Muscle of back (tissue), 11 donors: ENCODE data around the gene TPM1. TPM values are rescaled to one million over a fixed set of nuclear protein-coding genes. Genes with fewer than 3 reads are reported as not detected.

Source experiments
- DNase-seq, 3 donors: peaks; one replicate each; pipeline versions ENCODE4 v3.0.0 to v3.0.0-alpha.2; 2013
- polyA plus RNA-seq, 10 donors: library from polyadenylated mRNA; unstranded; fragments of 120-200 nt; gene quantifications; one replicate each; pipeline ENCODE4 v1.2.1, GENCODE V29; 2013; ENCODE audit not compliant: insufficient read length in 10 of 10

The TPM1 gene
- polyA plus RNA-seq, 10 donors: 2,228 to 6,779 (median 5,546) TPM

DNA sequence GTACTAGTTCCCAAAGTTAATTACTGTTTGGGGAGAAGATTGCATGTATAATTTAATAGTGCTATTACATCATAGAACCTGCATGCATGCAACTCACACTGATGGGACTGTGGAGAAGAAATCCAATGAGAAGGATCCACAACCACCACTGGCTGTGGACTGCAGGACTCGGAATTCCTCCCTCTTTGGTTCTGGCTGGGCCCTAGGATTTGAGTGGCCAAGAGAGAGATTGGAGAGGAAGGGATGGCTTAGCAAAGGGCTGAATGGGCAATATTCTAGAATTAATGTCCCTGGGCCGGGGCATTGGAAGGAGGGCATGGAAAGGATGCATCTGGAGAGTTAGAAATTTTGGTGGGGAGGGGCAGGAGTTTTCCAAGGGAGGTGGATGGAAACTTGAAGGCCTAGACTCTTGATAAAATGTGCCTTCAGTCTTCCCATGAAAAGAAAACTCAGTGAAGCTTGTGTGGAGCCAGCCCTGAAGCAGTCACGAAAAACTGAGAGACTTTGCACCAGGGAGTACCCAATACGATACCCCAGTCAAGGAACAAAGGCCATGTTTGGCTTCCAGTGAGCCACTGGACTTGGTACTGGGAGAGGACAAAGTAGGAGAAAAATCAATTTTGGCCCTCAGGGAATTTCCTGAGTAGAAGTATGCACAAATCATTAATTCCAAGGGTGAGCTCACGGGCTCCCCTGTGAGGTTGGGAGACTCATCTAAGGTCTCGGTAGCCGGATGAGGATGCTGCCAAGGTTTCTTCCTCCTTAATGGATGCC lies 31.4 kb upstream of the TPM1 start:
- no peak for DNase-seq

DNA sequence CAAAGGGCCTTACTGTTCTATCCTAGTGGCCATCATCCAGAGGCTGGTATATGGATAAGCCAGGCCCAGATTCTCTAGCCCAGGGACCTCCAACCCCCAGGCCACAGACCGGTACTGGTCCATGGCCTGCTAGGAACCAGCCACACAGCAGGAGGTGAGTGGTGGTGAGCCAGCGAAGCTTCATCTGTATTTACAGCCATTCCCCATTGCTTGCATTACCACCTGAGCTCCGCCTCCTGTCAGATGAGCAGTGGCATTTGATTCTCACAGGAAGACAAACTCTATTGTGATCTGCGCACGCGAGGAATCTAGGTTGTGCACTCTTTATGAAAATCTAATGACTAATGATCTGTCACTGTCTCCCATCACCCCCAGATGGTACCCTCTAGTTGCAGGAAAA lies 30.1 kb upstream of the TPM1 start:
- DNase-seq: no peak

DNA sequence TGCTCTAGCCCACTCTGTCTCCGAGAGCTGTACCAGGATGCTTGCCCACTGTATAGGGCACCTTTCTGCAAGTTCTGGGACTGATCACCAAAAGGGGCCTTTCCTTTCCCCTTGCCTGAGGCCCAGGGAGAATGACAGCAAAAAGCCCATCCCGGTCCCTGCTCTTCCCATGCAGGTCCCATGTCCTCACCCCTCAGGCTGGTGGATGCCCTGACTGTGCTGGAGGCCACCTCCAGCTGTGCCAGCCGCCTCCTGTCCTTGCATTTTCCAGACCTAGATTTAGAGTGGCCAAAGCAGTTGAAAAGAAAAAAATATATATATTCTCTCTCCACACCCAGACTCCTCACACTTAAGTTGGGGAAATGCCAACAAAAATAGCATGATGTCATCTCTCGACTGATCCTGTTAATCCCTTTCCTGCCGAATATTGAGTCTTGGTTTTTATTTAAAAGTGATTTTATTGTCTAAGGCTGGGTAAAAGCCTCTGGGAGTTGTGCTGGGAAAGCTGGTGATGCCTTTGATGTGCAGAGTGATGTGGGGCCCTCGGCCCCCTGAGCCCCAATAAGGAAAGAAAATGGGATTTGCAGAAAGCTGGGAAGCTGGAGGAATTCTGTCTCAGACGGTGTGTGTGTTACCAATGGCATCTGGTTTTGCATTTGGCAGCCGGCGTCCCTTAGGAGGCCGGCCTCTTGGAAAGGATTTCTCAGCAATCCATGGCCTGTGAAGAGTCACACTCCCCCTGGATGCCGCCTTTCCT lies 29.3 kb upstream of the TPM1 start:
- peak; percentile 54 to 78 (median 76) for DNase-seq

DNA sequence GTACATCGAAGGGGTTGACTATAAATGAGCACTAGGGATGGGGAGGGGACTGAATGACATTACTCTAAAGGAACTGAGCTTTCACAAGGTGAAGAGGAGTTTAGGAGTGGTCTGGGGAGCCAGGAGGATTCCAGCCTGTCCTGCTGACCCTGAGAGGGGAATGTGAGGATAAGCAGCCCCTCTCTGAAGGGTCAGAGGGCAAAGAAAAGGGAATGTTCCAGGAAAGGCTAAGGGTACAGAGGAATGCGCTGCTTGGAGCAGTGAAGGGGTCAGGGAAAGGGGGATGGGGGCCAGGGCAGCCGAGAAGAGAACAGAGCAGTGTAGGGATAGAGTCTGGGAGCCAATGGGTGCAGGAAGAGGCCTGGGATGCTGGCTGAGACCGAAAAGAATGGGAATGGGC lies 28.0 kb upstream of the TPM1 start:
- DNase-seq: no peak

DNA sequence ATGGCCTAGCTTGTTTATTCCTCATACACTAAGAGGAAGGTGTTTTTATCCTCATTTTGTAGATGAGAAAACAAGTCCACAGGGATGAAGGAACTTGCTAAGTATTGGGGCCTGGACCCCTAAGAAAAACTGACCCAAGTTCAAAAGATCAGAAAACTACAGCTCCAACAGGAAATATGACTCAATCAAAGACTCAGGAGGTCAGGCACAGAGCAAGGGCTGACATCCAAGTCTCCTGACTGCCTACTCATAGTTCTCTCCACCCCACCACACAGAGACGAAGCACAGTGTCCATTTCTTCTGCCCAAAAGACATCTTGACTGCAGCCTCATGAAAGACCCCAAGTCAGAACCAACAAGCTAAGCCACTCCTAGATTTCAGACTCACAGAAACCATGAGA lies 26.9 kb upstream of the TPM1 start:
- DNase-seq: no peak

DNA sequence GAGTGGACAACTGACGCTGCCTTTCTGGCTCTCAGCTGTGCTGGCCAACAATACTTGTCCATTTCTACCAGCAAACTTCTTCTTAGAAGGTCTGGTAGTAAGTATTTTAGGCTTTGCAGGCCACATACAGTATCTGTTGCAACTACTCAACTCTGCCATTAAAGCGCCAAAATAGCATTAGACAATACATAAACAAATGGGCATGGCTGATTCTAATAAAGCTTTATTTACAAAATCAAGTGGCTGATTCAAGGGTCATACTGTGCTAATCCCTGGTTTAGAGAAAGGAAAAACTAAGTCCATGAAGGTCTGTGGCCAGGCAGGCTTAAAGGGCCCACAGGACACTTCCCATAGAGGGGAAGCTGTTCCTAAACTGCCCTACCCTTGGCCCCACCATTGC lies 26.3 kb upstream of the TPM1 start:
- no peak for DNase-seq

DNA sequence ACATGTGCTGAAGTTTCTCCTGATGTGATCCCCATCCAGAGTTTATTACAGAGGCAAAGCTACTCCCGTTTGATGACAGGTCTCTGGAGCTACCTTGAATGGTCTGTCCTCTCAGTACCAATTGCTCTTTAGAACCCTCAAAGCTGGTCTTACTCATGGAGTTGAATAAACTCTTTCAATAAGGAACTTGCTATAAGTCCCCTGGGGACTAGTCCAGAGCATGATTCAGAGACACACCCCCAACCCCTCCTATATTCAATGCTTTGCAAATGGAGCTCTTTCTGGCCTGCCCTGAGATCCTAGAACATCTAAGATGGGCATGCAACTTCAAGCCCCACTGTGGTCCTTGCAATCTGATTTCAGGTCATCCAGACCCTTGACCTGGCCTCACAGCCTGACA lies 23.9 kb upstream of the TPM1 start:
- no peak for DNase-seq

DNA sequence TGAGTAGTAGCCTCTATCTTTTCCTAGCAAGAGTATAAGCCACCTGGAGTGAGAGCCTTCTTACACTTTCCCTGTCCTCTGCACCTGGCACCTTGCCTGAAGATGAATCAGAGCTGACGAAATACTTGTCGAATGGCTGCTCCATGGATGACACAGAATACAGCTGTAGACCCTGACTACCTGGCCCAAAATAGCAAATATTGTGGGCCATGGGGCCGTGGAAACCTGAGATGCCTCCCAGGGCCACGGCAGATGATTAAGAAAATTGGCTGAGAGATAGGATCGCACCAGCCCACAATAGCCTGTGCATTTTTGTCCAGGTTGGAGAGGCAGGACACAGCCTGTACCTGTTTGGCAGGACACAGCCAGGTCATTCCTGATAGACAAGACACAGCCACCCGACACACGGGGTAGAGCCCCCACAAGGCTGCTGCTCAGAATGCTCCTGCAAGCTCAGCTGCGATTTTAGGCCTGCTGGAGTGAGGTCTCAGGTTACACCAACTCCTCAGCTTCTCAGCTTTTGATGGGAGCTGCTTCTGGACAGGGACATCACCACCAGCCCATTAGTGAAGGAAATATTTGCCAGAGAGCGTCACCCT lies 22.9 kb upstream of the TPM1 start:
- peak; percentile 39 to 82 (median 55) for DNase-seq

DNA sequence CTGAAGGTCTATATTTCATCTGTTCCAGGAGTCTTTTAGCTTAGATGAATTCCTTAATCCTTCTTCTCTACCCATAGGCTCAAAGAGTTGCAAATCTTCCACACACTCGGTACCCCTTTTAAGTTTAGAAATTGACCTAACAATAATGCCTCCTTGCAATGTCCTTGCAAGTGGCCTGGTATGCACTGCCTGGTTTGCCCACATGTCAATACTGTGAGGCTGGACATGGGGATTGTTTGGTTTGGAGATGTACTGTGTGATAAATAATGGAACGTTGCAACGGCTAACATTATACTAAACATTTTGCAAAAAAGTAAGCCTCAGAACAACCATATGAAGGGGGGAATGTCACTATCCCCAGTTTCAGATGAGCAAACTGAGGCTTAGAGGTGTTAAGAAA lies 22.4 kb upstream of the TPM1 start:
- no peak for DNase-seq

DNA sequence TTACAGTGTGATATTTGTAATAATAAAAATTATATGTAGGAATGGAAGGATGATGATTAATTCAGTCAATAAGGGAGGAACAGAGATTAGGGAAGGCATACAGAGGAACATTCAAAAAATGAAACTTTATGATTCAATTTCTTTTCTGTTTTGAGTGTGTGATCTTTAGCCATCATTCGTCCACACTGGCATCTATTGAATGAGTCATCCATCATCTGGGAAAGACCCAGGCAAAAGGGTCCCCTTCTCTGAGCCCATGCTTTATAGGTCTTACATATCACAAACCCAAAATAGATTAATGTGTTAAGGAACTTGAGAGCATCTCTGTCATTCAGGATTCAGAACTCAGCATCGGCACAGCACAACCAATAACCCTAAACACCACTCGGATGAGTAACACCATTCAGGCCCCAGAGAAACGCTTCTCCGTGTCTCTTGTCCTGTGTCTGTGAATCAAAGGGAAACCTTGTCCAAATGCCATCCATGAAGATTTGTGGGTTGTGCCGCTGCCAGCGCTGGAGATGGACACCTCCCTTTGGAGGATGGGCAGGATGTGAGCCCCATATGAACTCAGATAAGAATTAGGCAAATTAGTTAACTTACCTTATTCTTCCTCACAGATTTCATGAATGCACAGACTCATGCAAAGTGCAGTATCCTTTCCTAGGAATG lies 21.7 kb upstream of the TPM1 start:
- no peak for DNase-seq

DNA sequence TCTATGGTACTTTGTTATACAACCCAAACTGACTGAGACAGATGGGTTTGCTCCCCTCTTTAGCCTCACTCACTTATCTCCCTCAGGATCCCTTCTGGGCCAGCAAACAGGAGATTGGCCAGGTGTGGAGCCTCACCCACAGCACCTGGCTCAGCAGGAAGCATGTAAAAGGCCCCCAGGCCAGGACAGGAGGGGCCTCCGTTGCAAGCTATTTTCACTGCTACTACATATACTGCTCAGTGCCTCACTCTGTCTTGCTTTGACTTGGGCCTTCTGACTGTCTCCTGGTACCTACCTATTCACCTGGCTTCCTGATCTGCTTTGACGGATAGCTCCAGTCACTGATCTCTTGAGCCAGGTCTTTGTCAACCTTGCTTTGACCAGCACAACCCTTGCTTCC lies 20.4 kb upstream of the TPM1 start:
- no peak for DNase-seq

DNA sequence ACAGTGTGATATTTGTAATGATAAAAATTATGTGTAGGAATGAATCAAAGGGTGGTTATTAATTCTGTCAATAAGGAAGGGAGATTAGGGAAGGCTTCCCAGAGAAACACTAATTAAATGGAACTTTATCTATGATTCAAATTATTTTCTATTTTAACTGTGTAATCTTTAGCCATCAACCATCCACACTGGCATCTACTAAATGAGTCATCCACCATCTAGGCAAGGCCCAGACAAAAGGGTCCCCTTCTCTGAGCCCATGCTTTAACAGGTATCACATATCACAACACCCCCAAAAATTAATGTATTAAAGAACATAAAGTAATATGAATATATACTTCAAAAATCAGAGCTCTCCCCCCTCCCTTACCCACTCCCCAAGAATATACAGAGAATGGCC lies 19.9 kb upstream of the TPM1 start:
- DNase-seq: no peak

DNA sequence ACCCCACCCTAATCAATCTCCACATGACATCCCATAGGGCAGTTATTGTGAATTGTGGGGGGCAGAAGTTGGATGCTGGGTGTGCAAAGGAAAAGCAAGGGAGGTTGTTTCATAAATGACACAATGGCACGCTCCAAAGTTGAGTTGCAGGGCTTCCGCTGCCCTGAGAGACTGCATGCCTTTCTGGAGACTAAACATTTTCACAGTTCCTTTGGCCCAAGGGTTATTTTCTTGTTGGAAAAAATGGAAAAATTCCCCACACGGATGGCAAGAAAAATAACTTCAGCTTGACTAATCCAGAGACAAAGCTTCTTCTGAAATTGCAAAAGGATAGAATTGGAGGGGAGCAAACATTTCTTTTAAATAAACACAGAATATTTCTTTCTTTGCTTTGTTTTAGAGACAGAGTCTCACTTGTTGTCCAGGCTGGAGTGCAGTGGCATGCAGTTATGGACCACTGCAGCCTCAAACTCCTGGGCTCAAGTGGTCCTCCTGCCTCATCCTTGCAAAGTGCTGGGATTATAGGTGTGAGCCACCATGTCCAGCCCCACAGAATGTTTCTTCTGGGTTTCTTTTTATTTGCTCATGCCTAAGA lies 19.1 kb upstream of the TPM1 start:
- no peak for DNase-seq

DNA sequence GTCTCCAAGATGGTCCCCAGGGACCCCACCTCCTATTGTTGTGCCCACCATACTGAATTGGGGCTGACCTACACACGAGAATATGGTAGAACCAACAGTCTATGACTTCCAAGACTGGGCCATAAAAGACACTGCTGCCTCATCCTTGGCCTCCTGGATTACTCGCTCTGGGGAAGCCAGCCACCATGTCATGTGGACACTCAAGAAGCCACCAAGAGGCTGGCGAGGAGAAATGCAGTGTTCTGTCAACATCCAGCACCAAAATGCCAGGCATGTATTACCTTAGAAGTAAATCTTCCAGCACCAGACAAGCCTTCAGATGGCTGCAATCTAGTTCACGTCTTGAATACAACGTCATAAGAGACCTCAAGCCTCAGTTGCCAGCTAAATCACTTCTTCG lies 17.1 kb upstream of the TPM1 start:
- no peak for DNase-seq

DNA sequence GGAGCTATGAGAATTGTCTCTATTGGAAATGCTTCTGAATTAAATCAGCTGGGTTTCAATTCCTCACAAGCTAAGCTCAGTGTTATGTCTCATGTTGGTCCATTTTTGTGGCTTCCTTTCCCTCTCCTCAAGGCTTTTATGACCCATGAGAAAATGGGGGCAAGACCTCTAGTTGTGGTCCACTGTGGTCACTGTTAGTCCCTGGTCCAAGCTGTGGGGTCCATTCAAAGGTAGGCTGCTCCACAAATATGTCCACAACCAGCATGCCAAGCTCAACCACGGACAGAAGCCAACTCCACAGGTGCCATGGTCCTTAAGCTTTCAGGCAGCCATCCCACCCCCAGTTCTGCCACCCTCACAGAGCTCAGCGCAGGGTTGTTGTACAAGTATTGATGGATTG lies 14.9 kb upstream of the TPM1 start:
- DNase-seq: no peak

DNA sequence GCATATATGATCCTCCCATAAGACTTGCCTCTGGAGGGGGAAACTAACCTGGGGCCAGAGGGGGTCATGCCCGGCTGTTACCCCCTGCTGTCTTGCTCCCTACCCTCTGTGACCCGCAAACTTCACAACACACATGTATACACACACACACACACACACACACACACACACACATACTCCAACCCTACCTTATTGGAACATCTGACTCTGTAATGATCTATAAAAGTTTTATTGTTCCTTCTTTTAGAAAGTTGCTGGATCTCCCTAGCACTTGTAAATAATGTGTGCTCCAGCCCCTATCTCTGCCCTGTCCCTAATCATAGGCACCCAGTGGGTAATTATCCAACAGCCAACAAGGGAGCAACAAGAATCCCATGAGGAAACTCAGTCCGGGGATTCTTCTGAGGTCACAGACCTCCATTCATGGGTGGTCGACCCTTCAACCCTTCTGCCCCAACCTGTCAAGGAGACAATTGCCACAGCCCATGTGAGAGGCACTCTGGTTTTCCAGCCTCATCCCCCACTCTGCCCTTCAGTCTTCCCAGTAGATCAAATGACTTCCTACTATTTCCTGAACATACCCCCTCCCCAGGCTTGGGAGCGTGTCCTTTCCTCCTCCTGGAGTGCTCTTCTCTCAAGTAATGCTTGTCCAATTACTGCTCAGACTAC lies 14.0 kb upstream of the TPM1 start:
- no peak for DNase-seq

DNA sequence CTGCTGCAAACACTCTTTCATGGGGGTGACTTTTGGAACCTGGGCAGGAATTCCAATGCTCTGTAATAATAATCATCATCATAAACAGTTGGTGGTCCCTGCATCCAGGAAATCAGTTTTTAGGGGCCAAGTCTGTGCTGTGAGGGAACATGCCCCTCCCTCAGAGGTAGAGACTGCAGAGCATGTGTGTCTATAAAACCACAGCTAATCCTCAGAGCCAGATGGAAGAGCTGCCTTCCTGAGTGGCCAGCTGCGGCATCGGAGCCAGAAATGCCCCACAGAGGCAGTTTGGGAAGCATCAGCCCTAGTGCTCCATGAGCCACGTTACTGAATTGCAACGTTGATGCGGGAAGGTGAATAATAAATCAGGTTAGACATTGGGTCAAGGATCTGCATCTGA lies 12.9 kb upstream of the TPM1 start:
- DNase-seq: no peak

DNA sequence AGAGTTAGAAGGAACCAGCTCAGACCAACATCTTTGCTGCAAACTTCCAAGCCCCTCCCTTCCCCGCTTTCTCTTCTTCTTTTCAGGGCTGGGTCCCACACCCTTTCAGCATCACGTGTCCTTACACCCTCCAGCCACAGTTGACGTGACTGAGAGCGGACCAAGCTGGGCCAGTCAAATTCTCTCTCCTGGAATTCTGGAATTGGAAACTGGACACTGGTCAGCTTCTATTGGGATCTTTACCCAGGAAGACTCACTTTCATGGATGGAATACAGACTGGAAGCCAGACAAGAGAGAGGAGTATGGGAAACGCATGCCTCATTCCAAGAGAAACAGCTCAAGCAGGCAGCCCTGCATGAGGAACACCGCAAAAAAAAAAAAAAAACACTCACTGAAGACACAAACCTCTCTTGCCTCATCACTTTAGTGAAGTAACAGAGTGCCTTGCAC lies 12.4 kb upstream of the TPM1 start:
- peak in 2 of 3 donors; percentile 60 to 75 for DNase-seq

DNA sequence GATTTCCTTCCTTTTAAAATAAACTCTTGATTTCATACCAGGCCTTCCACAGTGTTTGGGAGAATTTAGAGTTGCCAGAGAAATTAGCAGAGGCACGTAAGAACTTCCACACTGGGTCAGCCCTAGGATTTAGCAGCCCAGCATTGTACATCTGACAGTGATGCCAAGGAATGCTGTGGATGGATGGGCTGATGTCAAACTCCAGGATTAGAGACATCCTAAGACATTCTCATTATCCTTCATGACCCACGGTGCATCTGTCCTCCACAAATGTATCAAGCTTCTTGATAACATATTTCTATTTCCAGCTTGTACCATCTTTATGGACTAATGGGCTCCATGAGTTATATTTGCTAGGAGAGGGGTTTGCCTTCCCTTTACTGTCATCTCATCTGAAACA lies 8.0 kb upstream of the TPM1 start:
- DNase-seq: no peak

DNA sequence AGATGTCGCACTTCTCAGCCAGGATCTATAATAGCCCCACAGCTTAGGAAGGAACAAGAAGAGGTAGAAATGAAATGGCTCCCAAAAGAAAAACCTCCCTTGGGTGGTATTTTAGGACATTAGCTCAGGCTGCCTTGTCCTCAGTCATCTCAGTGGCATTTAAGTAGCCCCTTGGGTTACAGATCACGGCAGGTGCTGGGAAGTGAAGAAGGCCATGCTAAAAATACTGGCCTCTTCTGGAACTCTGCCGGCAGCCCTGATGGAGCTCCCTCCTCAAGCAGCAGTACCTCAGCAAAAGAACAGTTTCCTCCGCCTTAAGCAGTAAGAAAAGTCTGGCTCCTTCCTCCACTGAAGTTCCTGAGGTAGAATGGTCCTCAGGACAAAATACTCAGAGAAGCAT lies 7.3 kb upstream of the TPM1 start:
- no peak for DNase-seq

DNA sequence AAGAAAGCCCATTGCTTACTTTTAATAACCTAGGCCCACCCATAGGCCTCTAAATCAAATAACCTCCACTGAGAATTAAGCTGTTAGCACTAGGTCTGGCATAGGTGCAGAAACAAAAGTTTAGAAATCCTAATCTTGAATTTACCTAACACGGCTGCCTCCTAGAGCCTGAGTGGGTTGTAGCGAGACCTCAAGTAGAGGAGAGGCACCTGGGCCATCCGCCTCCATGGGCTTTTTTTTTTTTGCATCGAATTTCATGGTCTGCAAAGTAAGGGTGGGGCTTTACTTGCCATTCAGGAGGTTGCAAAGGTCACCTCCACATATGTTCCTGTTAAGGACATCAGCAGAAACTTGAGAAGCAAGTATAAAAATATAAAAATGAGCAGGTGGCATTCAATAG lies 6.6 kb upstream of the TPM1 start:
- no peak for DNase-seq
